ENCODE results near the gene OR2AE1.
A peak's percentile ranks its signal among the peaks of the same experiment; 100 is the strongest.
"Not testable (repeated sequence)": the region's sequence is repeated elsewhere in the genome, so short reads cannot be mapped to it uniquely, and the experiment has no call there.

The OR2AE1 gene, protein sequence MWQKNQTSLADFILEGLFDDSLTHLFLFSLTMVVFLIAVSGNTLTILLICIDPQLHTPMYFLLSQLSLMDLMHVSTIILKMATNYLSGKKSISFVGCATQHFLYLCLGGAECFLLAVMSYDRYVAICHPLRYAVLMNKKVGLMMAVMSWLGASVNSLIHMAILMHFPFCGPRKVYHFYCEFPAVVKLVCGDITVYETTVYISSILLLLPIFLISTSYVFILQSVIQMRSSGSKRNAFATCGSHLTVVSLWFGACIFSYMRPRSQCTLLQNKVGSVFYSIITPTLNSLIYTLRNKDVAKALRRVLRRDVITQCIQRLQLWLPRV

DNA sequence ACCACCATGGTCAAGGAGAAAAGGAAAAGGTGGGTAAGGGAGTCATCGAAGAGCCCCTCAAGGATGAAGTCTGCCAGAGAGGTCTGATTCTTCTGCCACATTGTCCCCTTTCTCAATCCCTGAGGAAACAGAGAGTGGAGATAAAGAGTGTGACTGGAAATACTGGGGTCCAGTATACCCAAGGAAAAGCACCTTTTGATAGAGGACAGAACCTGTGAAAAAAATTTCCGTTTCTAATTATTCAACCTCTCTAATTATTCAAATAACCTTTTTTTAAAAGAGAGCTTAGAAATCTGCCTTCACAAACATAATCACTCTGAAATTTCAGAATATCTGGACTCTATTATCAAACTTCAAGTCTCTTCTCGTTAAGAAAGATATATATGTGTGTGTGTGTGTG is at the start of gene OR2AE1:
TSS of gene OR2AE1 (minus strand) at position 101 of the 400 bp plus-strand sequence. CDS start at position 101, 0 bp downstream.
- no peak for DNase-seq (ENCODE audit: low read depth in 2 of 2)

DNA sequence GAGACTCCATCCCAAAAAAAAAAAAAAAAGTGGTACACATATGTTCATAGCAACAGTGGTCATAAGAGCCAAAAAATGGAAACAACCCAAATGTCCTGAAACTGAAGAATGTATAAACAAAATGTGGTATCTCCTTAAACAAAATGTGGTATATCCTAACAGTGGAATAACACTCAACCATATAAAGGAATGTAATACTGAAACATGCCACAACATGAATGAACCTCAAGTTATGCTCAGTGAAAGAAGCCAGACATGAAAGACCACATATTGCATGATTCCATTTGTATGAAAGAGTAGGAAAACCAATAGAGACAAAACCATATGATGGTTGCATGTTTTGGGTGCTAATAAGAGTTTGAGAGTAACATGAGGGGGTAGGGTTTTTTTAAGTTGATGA is 49.5 kb upstream of the OR2AE1 start:
- no peak for DNase-seq (ENCODE audit: low read depth in 2 of 2)

DNA sequence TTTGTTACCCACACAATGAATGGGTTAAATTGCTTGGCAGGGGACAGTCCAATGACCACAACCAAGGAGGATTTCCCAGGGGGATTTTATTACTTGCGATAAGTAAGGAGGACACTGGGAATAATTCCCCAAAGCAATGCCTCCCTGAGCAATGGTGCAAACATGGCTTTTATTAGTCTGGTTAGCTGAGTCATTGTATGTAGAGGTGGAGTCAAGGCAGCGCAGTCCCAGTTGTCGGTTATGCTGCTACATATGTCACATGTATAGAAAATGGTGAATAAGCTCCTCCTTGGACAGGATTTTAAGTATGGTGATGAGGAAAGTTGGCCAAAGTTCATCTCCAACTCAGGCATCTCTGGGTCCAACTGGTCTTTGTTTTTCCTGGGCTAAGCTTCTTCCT is 46.4 kb upstream of the OR2AE1 start:
- no peak for DNase-seq (ENCODE audit: low read depth in 2 of 2)

DNA sequence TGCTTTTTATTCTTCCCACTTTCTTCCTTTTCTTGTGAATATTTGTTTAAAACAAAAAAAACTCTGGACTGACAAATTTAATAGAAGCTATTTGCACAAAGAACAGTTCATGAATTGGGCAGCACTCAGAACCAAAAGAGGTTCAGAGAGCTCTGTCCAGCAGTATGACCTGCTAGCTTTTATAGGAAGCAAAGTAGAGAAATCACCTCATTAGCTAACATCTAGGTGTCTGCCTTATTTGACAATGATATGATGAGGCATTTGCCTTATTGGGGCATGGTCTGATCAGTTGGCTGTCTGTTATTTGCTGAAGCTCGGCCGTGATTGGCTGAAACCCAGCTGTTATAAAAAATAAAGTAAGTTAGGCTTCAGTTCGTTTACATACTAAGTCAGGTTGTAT is 43.3 kb upstream of the OR2AE1 start:
- DNase-seq (ENCODE audit: low read depth in 2 of 2) = no peak

DNA sequence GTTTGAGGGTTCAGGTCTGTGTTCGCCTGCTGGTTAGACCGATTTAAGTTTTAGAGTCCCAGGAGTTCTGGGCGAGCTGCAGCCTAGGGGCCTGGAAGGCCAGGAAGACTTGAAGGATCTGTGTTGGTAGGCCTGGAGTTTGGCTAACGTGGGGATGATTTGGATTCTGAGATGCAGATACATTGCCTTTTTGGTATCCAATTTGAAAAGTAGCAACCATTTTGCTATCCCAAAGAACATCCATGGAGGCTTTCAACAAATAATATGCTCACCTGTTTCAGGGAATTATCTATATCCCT is 42.9 kb upstream of the OR2AE1 start:
- no peak for DNase-seq (ENCODE audit: low read depth in 2 of 2)

DNA sequence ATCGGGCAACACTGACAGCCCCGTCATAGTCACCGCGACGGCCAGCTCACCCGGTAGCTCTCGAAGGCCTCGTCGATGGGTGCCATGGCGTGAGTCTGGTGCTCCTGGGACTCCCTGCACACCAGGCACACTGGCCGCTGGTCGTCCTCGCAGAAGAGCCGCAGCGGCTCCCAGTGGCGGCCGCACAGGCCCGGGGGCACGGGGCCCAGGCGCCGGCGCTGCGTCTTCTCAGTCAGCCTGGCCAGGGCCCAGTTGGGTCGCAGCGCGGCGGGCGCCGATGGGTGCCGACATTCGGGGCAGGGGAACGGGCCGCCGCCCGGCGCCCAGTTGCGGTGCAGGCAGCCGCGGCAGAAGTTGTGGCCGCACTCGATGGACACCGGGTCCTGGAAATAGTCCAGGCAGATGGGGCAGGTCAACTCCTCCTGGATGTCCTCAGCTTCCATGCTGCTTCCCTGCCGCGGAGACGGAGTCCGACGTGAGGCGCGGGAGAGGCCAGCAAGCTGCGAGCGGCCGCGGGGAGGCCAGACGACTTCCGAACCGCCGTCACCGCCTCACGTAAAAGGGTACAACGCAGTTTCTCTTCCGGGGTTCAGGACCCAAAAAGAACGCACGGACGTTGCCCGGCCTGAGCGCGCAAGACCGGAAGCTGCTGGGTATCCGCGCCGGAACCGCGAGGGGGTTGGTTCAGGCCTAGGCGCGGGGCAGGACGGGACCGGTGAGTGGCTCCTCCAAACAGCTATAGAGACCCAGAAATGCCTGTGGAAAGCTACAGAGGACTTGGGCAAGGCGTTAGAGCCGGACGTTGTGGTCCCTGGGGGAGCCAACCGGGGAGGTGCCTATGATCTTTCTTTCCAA is 42.4 kb upstream of the OR2AE1 start, which contains the start of gene TRIM4:
TSS of gene TRIM4 (minus strand) at position 572 of the 855 bp plus-strand sequence. CDS start at position 443, 129 bp downstream.
- peak; percentile 66 to 79 for DNase-seq (ENCODE audit: low read depth in 2 of 2)

DNA sequence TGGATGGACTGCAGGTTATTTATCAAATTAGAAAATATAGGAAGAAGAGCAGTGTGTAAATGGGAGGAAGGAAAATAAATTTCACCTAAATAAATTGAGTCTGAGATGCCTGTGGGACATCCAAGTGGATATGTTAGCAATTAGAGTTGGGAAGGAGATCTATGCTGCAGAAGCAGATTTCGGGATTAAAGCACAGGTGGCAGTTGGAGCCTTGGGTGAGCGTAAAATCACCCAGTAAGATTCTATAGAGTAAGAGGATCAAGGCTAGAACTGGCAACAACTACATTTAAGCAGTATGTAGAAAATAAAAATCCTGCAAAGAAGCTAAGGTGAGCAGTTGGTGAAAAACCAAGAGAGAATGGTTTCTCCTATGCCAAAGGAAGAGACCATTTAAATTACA is 34.1 kb upstream of the OR2AE1 start:
- no peak for DNase-seq (ENCODE audit: low read depth in 2 of 2)

DNA sequence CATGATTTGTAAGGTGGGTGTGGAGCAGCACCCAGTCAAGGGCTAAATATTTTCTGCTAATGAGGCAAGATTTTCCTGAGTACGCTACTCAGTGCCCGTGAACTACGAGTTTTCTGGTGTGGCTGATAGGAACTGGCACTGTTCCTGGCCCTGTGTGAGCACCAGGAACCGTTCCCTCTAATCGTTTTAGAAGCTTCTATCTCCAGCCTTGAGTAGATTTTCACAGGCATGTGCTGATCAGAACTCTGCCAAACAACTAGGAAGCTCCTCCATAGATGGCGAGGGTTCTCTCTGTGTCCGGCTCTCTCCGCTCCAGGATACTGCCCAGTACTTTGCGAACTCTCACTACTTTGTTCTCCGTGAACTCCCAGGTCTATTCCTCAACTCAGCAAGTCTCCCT is 24.7 kb upstream of the OR2AE1 start:
- DNase-seq (ENCODE audit: low read depth in 2 of 2) = no peak

DNA sequence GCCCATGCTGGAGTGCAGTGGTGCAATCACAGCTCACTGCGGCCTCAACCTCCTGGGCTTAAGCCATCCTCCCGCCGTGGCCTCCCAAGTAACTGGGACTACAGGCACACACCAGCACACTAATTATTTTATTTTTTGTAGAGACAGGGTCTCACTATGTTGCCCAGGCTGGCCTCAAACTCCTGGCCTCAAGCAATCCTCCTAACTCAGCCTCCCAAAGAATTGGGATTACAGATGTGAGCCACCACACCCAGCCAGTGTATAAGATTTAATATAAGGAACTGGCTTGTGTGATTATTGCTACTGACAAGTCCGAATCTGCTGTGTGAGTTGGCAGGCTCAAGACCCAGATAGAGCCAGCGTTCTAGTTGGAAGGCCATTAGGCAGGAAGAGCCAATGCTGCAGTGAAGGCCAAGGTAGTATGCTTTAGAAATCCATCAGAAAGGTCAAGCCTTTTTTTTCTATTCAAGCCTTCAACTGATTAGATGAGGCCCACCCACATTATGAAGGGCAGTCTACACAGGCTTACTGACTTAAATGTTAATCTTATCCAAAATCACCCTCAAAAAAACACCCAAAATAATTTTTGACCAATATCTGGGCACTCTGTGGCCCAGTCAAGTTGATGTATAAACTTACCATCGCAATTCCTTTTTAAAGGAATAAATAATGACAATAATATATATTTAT is 23.1 kb upstream of the OR2AE1 start:
- no peak for DNase-seq (ENCODE audit: low read depth in 2 of 2)

DNA sequence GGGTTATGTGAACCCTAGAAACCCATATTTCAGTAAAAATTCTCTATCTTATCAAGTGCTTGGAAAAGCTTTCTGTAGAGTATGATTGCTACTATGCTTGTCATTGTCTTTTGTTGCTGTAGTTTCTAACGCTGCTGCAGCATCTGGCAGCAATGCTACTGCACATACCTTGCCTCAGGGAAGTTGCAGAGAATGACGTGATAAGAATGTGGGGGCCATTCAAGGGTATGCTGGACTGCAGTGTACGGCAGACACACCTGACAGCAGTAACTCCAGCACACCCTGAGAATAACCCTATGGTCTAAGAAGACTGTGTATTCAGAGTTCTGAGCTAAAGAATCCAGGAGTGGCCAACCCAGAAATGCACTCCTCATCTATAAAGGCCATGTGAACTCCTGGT is 22.0 kb upstream of the OR2AE1 start:
- no peak for DNase-seq (ENCODE audit: low read depth in 2 of 2)

DNA sequence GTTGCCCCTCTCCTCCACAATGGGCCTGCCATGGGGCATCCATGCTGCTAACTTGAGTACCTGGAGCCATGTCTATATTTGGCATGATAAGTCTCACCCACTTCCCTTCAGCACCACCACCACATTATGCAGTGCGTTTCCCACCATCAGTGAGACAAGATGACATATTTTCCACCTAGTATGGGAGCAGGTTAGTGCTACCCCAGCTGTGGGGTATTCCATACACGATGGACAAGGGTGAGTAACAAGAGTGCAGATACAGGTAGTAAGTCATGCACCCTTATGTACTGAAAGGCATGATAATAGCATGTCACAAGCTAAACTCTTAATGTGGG is 21.2 kb upstream of the OR2AE1 start:
- no peak for DNase-seq (ENCODE audit: low read depth in 2 of 2)

DNA sequence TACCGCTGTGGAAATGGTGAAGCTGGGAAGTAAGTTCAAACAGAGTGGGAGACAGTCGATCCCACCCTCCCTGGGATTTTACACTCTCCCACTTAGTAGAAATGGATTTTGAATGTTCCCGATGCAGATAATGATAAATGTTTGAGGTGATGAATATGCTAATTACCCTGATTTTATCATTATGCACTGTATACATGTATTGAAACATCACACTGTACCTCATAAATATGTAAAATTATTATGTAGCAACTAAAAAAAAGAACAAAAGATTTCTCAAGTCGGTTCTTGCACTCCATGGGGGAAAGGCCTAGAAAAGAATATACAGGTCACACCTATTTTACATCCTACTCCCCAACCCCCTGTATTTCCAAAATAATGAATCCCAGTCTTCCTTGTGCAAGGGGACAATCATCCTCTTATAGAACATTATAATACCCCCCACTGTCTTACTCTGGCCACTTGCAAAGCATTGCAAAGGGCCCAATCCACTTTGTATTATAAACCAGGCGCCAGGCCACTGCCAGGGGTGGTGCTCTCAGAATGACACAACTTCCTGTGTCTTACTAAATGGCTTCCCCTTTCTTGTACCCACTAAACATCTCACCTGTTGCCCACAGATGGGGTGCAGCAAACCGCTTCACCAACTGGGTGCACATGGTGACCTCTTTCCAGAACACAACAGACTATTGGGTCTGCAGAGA is 20.6 kb upstream of the OR2AE1 start:
- DNase-seq (ENCODE audit: low read depth in 2 of 2) = no peak

DNA sequence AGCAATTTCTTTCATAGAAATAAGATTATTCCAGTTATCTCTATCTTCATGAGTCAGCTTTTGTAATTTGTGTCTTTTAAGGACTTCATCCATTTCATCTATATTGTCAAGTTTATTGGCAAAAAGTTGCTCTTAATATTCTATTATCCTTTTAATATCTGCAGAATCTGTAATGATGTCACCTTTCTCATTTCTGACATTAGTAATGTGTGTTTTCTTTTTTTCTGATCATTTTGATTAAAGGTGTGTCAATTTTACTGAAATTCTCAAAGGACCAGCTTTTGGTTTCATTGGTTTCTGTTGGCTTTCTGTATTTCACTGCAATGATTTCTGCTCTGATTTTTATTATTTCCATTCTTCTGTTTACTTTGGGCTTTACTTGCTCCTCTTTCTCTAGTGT is 17.9 kb upstream of the OR2AE1 start:
- no peak for DNase-seq (ENCODE audit: low read depth in 2 of 2)

DNA sequence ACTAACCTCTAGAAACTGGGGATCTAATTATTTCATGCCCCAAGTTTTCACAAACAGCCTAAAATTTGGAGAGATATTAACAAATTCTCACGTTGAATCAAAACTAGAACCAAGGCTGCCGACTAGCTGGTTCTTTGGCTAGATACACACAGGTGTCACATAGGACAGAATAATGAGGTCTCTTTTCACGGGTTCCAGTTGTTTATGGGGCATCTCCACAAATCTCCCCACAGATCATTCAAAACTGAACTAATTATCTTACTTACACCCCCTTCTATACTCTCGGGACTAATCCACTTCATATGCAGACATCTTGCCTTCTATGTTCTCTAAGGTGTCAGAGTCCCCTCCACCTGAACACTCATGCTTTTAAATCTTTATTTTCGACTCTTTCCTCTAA is 16.4 kb upstream of the OR2AE1 start:
- no peak for DNase-seq (ENCODE audit: low read depth in 2 of 2)

DNA sequence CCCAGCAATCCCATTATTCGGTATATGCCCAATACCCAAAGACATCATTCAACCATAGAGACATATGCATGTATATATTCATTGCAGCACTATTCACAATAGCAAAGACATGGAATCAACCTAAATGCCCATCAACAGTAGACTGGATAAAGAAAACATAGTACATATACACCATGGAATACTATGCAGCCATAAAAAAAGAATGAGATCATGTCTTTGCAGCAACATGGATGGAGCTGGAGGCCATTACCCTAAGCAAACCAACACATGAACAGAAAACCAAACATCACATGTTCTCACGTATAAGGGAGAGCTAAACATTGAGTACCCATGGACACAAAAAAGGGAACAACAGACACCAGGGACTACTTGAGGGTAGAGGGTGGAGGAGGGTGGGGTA is 13.5 kb upstream of the OR2AE1 start:
- not testable (repeated sequence) for DNase-seq (ENCODE audit: low read depth in 2 of 2)

DNA sequence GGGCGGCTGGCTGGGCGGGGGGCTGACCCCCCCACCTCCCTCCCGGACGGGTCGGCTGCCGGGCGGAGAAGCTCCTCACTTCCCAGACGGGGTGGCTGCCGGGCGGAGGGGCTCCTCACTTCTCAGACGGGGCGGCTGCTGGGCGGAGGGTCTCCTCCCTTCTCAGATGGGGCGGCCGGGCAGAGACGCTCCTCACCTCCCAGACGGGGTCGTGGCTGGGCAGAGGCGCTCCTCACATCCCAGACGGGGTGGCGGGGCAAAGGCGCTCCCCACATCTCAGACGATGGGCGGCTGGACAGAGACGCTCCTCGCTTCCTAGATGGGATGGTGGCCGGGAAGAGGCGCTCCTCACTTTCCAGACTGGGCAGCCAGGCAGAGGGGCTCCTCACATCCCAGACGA is 11.5 kb upstream of the OR2AE1 start:
- DNase-seq (ENCODE audit: low read depth in 2 of 2) = not testable (repeated sequence)

DNA sequence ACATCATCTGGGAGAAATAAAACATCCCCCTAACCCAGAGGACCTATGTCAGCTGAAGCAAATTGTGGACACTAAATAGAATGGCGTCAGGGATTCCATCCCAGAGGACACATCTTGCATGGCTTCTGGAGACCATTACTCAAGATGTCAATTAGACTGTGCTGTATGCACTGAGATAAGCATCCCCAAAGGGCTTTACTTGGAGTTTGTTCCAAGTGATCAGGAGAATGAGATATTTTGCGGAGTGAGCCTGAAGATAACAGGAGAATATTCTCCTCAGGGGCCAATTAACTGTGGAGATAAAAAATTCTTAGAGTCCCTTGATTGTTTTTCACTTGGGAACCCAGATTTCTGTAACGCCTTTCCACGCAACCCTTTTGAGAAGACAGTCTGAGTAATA is 4.5 kb upstream of the OR2AE1 start:
- no peak for DNase-seq (ENCODE audit: low read depth in 2 of 2)

DNA sequence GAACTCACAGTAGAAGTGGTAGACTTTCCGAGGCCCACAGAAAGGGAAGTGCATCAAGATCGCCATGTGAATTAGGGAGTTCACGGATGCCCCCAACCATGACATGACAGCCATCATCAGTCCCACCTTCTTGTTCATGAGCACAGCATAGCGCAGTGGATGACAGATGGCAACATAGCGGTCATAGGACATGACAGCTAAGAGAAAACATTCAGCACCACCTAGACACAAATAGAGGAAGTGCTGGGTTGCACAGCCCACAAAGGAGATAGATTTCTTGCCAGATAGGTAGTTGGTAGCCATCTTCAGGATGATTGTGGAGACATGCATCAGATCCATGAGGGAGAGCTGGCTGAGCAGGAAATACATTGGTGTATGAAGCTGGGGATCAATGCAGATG is 342 bp downstream of the OR2AE1 start:
- DNase-seq (ENCODE audit: low read depth in 2 of 2) = no peak

DNA sequence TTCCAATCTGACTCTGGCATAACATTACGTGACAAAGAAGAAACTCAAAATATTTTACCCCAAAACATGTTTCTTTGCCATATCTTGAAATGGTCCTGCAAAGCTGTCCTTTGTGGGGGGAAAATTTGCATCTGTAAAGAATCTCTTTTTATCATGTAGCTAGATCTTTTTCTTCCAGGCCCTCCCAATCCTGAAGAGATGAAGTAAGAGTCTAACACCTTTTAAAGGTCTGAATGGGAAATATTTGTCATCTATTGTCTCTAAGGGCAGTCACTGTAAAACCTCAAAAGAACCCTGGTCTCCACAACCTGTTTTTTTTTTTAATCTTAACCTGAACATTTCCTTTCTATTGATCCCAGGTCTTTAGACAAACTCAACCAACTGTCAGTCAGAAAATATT is 8.6 kb downstream of the OR2AE1 start:
- no peak for DNase-seq (ENCODE audit: low read depth in 2 of 2)

DNA sequence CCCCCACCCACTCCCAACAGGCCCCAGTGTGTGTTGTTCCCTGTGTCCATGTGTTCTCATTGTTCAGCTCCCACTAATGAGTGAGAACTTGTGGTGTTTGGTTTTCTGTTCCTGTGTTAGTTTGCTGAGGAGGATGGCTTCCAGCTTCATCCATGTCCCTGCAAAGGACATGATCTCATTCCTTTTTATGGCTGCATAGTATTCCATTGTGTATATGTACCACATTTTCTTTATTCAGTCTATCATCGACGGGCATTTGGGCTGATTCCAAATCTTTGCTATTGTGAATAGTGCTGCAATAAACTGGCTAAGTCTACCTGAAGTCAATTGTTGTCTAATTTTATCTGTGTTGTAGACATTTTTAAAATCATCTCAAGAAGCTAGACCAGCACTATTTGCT is 9.4 kb downstream of the OR2AE1 start:
- not testable (repeated sequence) for DNase-seq (ENCODE audit: low read depth in 2 of 2)

DNA sequence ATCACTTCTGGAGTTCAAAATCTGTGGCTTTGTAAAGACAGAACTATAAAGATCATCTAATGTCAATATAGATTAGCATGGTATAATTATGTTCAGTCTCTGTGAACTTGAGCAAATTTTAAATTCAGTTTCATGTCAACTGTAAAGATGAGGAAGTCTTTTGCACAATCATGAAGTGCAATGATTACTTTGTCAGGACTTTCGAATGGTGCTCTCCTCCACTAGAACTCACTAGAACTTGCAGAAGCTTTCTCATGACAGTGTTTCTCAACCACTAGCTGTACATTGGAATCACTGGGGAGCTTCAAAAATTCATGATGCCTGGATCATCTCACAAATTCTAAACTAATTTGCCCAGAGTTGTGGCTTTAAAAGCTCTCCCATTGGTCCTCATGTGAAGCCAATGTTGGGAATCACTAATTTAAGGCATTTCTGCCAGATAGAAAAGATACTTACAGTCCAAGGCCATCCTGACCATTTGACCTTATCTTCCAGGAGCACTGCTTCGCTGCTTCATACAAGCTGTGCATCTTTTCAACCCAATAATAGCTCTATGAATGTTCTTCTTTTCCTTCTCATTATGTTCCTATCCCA is 12.9 kb downstream of the OR2AE1 start:
- no peak for DNase-seq (ENCODE audit: low read depth in 2 of 2)

All from stimulated activated CD4-positive, alpha-beta T cell treated with anti-CD3 and anti-CD28 coated beads, Interleukin-1b, Interleukin-23, amount 100 ng/mL, for 1 hour (primary cell).